ENCODE data around the gene C1orf52. TPM values are rescaled to one million over a fixed set of nuclear protein-coding genes. Genes with fewer than 3 reads are reported as not detected.

The C1orf52 gene
- total and polyA plus RNA-seq, 9 of the 15 experiments (the other 6 are each of a cell fraction or from before 2014, with no cell fraction given): 17.0 to 38.5 (median 33.0) TPM

DNA sequence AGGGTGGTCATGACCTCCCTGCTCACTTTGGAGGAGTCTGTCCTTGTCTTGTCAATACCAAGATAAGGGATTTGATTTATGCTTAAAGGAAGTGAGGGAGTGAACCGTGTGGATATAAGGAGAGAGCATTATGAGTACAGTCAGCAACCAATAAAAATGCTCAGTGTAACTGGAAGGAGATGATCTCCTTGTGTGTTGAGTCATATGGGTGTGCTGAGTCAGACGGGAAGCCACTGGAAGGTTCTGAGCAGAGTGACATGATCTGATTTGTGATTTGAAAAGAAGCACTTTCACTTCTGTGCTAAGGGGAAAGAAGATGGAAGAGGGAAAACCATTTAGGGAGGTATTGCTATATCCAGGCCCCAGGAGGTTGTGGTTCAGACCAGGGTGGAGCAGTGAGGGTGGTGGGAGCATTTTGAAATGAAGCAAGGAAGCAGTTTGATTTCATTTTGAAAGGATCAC lies 19.4 kb upstream of the C1orf52 start (continued):
- peak; percentile 55 for TF ChIP-seq PRDM10 (IDR thresholded peaks at IDR 0.05; ENCODE audit: partially characterized antibody)
- TF ChIP-seq KDM1A (IDR thresholded peaks at IDR 0.05): peak; percentile 98
- TF ChIP-seq ZNF311 (CRISPR knock-in tag; IDR thresholded peaks at IDR 0.05): no peak
- TF ChIP-seq, protein P1, sequence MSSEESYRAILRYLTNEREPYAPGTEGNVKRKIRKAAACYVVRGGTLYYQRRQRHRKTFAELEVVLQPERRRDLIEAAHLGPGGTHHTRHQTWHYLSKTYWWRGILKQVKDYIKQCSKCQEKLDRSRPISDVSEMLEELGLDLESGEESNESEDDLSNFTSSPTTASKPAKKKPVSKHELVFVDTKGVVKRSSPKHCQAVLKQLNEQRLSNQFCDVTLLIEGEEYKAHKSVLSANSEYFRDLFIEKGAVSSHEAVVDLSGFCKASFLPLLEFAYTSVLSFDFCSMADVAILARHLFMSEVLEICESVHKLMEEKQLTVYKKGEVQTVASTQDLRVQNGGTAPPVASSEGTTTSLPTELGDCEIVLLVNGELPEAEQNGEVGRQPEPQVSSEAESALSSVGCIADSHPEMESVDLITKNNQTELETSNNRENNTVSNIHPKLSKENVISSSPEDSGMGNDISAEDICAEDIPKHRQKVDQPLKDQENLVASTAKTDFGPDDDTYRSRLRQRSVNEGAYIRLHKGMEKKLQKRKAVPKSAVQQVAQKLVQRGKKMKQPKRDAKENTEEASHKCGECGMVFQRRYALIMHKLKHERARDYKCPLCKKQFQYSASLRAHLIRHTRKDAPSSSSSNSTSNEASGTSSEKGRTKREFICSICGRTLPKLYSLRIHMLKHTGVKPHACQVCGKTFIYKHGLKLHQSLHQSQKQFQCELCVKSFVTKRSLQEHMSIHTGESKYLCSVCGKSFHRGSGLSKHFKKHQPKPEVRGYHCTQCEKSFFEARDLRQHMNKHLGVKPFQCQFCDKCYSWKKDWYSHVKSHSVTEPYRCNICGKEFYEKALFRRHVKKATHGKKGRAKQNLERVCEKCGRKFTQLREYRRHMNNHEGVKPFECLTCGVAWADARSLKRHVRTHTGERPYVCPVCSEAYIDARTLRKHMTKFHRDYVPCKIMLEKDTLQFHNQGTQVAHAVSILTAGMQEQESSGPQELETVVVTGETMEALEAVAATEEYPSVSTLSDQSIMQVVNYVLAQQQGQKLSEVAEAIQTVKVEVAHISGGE (CRISPR knock-in tag; IDR thresholded peaks at IDR 0.05): 0 out of 6 replicates have a peak, but pooled peaks of 1 of the 3 experiments have one; percentile 2
- no peak for TF ChIP-seq HNRNPLL (IDR thresholded peaks at IDR 0.05; ENCODE audit: low read depth, low read length, poor library complexity, severe bottlenecking)
- no peak for TF ChIP-seq PPARD (CRISPR knock-in tag; IDR thresholded peaks at IDR 0.05)
- TF ChIP-seq, protein P2, sequence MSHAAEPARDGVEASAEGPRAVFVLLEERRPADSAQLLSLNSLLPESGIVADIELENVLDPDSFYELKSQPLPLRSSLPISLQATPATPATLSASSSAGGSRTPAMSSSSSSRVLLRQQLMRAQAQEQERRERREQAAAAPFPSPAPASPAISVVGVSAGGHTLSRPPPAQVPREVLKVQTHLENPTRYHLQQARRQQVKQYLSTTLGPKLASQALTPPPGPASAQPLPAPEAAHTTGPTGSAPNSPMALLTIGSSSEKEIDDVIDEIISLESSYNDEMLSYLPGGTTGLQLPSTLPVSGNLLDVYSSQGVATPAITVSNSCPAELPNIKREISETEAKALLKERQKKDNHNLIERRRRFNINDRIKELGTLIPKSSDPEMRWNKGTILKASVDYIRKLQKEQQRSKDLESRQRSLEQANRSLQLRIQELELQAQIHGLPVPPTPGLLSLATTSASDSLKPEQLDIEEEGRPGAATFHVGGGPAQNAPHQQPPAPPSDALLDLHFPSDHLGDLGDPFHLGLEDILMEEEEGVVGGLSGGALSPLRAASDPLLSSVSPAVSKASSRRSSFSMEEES (CRISPR knock-in tag; IDR thresholded peaks at IDR 0.05): no peak
- peak; percentile 41; the same call in 1 of the 2 replicates for TF ChIP-seq CXXC5 (CRISPR knock-in tag; IDR thresholded peaks at IDR 0.05)
- TF ChIP-seq PHF8 (IDR thresholded peaks at IDR 0.05; ENCODE audit: borderline replicate concordance, low read length): peak; percentile 18; the same call in 1 of the 2 replicates
- no peak for TF ChIP-seq ID3 (CRISPR knock-in tag; IDR thresholded peaks at IDR 0.05)
- no peak for TF ChIP-seq ID3 (tag; IDR thresholded peaks at IDR 0.05)
- TF ChIP-seq HDAC3 (IDR thresholded peaks at IDR 0.05; ENCODE audit: borderline replicate concordance, partially characterized antibody): peak; percentile 59
- TF ChIP-seq NFE2 (IDR thresholded peaks at IDR 0.05; ENCODE audit: low read depth): peak; percentile 95
